ENCODE data around the gene DRAP1. TPM values are rescaled to one million over a fixed set of nuclear protein-coding genes. Genes with fewer than 3 reads are reported as not detected.
"Not testable (repeated sequence)": the region's sequence is repeated elsewhere in the genome, so short reads cannot be mapped to it uniquely, and the experiment has no call there.

The DRAP1 gene
- total RNA-seq, 1 experiment from 2014 or later: 179 TPM

DNA sequence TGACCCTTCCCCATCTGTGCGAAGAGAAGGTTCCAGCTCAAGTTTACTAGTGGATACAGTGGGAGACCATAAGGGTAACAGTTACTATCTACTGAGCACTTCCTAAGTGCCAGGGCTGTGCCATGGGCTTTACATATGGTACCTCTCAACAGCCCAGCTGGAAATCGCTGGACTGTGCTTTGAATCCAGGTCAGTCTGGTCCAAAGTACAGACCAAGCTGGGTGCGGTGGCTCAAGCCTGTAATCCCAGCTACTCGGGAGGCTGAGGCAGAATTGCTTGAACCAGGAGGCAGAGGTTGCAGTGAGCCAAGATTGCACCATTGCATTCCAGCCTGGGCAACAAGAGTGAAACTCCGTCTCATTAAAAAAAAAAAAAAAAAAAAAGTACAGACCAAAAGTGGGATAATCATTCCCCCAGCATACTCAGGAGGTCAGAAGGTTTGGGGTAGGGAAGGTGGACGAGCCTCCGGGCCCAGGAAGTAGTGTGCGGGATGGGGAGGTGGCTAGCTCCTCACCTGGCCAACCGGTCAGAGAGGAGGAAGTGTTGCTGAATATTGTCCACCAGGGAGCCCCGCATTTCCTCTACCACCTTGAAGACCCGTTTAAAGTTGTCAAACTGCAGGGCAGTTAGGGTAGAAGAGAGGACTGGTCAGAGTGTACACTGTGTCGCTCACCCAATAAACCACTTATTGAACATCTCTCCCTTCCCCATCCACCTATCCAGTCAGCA, 33.3 kb upstream of the DRAP1 start:
- in situ Hi-C loops (cut with HindIII; ENCODE audit: low sequenced_read_pairs): no loop called here
- no peak for DNase-seq (ENCODE audit: low spot score)

DNA sequence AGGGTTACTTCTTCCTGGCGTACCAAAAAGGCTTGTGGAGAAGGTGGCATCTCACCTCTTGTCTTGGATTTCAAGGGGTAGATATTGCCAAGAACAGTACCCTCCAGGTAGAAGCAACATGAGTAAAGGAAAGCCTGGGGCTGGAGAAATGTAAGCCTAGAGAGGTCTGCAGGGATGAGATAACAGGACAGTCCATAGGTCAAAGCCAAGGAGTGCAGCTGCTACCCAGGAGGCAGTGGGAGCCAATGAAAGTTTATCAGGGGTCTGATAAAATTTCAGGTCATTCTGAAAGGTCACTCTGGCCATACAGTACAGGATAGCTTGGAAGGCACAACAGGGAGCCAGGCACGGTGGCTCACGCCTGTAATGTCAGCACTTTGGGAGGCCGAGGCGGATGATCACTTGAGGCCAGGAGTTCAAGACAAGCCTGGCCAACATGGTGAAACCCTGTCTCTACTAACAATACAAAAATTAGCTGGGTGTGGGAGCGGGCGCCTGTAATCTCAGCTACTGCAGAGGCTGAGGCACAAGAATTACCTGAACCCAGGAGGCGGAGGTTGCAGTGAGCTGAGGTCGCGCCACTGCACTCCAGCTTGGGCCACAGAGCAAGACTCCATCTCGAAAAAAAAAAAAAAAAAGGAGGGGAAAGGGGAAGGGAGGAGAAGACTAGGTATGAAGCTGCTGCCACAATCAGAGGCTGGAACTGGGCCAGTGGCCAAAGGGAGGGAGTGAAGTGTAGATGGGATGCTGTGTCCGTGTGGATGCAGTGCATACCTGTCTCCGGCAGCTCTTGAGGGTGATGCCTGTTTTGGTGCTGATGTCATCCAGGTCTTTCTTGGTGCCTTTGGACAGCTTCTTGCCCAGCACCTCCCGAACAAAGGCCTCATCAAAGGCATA, 32.2 kb upstream of the DRAP1 start:
- in situ Hi-C loops (cut with HindIII; ENCODE audit: low sequenced_read_pairs): no loop called here

DNA sequence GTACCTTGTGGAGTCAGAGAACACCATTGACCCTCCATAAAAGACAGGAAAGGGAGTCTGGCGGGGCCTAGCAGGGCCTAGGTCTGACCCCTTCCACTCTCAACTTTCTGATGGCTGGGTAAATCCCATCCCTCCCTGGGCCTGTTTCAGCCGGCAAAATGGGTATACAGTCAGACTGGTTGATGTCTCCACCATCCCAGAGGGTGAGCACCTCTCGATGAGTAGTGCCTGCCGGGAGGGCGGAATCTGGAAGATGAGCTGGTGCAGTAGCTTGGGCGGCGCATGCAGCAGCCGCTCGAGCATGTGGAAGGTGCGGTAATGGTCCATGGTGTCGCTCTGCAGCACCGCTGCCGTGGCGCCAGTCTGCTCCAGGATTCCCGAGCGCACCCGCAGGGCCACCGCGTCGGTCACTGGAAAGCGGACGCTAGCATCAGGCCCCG, 31.5 kb upstream of the DRAP1 start:
- no peak for DNase-seq (ENCODE audit: low spot score)
- in situ Hi-C loops (cut with HindIII; ENCODE audit: low sequenced_read_pairs): no loop called here

More for the DNA sequence above, 32.2 kb upstream of the DRAP1 start:
- DNase-seq (ENCODE audit: low spot score): peak; percentile 37

DNA sequence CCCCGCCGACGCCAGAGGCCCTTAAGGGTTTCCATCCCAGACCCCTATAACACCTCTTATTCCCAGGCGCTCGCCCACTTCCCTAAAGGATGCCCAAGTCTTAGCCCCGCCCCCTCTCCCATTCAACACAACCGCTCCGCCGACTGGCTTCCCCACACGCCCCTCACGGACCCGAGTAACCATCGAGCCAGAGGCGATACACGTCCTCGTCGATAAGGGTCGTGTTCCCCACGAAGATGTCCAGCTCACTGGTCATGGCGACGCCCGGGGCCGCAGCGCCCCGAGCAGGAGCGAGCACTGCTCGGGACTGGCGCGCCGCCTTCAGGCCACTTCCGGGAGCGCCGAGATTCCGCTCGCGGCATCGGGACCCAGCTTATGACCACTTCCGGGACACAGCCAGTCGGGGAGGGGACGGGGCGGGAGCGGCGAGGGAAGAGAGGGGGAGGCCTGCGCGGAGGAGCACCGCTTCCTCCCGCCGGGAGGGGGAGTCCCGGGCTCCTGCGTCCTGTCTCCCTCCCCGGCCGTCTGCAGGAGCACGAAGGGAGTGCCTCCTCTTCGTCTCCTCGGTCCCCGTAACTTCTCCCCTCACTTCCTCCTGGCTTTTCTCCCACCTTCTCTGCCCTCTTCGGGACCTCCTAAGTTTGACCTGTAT, 30.9 kb upstream of the DRAP1 start, which contains the start of gene FIBP:
FIBP (minus strand) TSS at position 309 of the 652 bp plus-strand sequence; CDS start at position 256, 53 bp downstream.
- in situ Hi-C loops (cut with HindIII; ENCODE audit: low sequenced_read_pairs): no loop called here

DNA sequence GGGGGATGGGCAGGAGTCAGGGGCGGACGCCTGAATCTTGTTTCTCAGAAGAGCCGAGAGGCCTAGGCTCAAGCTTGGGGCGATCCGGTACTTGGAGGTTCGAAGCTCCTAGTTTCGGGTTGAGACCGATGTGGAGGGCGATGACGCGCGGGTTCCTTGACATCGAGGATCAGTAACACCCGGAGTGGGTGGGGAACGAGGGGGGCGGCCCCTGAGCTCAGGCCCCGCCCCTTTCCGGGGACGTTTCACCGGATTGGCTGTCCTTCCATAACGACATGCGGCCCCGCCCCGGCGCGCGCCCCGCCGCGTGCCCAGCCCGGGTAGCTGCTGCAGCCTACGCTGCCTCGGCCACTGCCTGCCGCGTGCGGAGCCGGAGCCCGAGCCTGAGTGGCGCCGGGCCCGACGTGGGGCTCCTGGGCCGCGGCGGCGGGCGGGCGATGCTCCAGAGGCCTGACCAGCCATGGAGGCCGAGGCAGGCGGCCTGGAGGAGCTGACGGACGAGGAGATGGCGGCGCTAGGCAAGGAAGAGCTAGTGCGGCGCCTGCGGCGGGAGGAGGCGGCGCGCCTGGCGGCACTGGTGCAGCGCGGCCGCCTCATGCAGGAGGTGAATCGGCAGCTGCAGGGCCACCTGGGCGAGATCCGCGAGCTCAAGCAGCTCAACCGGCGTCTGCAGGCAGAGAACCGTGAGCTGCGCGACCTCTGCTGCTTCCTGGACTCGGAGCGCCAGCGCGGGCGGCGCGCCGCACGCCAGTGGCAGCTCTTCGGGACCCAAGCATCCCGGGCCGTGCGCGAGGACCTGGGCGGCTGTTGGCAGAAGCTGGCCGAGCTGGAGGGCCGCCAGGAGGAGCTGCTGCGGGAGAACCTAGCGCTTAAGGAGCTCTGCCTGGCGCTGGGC, 28.7 kb upstream of the DRAP1 start, which contains the start of gene CCDC85B:
CCDC85B (plus strand) TSS at position 350 of the 895 bp plus-strand sequence; CDS start at position 461, 111 bp downstream.
- in situ Hi-C loops (cut with HindIII; ENCODE audit: low sequenced_read_pairs): no loop called here
- peak; percentile 98 for DNase-seq (ENCODE audit: low spot score)

More for the DNA sequence above, 30.9 kb upstream of the DRAP1 start, which contains the start of gene FIBP:
- DNase-seq (ENCODE audit: low spot score): peak; percentile 98

DNA sequence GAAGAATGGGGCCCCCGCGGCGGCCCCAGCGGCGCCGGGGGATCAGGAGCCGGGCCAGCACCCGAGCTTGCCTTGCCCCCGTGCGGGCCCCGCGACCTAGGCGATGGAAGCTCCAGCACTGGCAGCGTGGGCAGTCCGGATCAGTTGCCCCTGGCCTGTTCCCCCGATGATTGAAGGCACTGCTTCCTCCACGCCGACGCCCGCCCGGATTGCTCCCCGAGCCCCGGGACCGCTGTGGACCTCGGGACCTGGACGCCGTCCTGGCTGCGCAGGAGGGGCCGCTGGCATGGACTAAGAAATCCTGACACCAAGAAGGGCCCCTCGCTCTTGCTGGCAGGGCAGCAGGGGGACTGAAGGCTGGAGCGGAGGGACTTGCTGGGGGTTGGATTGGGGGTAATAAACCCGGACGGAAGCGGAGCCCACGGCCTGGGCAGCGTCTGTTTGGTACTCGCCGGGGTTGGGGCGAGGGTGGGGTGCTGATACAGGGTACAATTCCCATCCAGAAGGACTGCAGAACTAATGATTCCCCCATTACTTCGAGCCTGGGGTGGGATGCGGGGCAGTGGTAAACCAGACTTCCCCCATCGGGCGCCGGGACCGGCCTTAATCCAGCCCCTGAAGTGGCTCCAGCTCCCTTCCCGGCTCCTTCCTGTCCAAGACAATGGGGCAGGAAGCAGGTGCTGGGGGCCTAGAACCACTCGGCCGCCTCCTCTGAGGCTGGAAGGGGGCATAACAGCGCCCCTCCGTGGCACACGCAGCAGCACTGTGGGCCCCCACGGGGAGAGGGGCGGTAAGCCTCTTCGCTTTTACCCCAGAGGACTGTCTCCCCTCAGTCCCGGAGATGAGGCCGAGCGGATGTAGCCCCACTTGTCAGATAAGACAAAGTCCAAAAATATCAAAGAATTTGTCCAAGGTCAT, 27.7 kb upstream of the DRAP1 start:
- peak; percentile 32 for DNase-seq (ENCODE audit: low spot score)

DNA sequence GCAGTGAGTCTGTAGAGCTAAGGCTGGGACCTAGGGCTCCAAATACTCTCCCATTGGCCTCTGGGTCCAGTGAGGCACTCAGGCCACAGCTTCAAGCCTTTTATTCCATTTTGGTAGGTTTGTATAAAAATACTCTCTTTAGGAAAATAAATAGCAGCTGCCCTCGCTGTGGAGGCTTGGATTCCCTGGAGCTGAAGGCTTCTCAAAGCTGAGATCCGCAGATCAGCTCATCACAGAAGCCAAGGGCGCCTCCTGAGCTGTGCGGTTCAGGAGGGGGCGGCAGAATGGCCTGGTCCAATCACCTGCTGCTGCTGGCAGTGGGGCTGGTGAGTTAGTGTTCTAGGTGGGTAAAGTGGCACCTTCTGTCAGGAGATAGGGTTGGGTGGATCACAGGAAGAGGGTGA, 27.1 kb upstream of the DRAP1 start:
- in situ Hi-C loops (cut with HindIII; ENCODE audit: low sequenced_read_pairs): not testable (repeated sequence)
- peak; percentile 40 for DNase-seq (ENCODE audit: low spot score)

More for the DNA sequence above, 27.7 kb upstream of the DRAP1 start:
- in situ Hi-C loops (cut with HindIII; ENCODE audit: low sequenced_read_pairs): no loop called here

DNA sequence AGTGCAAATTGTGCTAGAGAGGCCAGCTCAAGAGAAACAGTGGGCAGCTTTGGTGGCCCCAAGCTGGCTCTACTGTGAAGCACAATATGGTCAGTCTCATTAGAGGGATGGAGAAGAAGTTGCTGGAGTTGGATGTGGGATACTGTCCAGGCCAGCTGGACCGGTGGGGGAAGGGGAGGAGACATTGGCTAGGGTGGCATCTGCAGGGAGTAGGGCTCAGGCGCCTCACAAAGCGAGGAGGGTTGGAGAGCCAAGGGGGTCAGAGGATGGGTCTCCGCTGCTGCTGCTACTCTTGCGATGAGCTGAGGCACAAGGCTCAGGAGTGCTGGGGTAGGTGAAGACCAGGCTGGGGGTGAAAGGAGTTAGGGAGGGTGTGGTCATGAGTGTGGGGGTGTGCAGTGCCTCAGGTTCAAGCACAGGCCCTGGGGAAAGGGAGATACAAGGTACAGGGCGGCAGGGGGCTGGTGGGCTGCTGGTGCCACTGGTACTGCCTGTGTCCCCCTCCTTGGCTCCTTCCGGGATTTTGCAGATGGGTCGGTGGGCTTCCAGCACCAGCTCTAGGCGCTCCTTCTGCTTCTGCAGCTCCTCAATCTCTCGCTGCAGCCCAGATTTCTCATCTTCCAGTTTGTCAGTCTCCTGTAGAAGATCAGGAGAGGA, 26.4 kb upstream of the DRAP1 start:
- peak; percentile 37 for DNase-seq (ENCODE audit: low spot score)
- in situ Hi-C loops (cut with HindIII; ENCODE audit: low sequenced_read_pairs): no loop called here

DNA sequence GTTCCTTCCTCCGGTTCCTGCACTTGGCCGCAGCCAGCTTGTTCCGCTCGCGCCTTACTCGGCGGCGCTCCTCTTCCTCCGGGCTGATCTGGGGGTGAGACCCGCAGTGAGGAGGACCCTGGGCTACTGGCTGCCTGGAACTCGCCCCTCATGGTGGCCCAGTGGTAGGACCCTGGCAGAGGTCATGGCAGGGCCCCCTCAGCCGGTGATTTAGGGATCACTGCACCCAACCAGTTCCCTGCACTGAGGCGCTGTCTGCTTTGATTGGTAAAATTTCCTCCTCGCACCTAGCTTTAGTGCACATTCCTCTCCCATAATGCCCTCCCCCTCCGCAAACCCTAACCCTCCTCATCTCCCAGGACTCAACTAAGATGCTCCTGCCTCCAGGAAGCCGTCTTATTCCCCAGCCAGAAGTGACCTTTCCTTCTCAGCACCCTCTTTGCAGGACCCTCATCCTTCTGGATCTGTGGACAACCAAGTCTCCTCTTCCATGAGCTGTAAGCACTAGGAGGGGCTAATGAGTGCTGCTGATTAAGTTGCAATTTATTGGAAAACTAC, 25.1 kb upstream of the DRAP1 start:
- no peak for DNase-seq (ENCODE audit: low spot score)
- in situ Hi-C loops (cut with HindIII; ENCODE audit: low sequenced_read_pairs): no loop called here

DNA sequence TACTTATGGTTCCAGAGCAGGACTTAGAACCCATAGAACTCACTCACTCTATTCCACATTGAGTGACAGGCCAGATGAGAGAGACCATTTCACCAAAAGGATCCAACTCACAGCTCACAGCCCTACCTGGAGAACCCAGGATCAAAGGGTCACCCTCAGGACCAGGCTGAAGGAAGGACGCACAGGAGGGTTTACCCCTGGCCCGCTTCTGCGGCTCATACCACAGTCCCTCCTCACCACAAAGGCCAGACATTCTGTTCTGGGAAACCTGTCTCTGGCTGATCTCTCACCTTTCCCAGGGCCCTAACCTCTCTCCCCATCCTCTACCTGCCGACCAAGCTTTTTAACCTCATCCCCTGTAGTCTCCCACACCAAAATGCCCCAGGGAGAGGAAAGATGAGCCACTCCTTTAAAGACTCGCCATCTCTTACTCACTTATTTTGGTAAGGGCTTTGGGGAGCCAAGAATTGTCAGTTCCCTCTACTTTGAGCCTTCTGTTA, 23.7 kb upstream of the DRAP1 start:
- no peak for DNase-seq (ENCODE audit: low spot score)
- in situ Hi-C loops (cut with HindIII; ENCODE audit: low sequenced_read_pairs): no loop called here

DNA sequence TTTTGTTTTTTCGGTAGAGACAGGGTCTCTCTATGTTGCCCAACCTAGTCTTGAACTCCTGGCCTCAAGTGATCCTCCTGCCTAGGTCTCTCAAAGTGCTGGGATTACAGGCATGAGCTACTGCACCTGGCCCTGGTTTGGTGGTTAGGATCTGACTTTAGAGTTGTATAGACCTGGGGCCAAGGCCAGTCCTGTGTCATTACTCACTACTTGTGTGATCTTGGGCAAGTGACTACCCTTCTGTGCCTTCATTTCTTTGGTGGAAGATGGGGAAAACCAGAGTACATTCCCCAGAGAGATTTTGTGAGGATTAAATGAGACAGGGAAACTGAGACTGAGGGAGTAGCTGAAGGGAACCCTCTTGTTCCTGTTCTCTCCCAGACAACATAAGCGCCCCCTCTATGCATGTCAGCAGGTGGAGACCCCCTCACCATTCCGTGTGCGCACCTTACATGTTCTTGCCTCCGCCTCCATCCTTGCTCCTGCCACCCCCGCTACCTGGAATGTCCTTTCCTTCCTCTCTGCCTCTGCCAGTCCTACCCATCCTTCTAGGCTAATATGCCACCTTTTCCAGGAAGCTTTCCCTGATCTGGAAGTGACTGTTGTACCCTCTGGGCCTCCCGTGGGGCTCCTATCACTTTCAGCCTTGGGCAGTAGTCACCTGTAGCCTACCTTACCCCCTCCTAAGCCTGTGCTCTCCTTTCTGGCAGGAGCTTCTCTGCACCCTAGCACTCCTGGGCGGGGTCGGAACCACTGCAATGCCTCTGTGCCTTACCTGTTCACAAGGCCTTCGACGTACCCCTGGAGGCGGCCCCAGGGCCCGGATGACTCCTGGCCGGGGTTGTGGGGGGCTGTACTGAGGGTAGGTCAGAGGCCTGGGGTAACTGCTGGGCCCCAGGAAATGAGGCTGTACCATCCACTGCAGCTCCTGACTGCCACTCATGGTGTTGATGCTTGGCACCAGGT, 22.9 kb upstream of the DRAP1 start:
- no peak for DNase-seq (ENCODE audit: low spot score)
- in situ Hi-C loops (cut with HindIII; ENCODE audit: low sequenced_read_pairs): no loop called here

DNA sequence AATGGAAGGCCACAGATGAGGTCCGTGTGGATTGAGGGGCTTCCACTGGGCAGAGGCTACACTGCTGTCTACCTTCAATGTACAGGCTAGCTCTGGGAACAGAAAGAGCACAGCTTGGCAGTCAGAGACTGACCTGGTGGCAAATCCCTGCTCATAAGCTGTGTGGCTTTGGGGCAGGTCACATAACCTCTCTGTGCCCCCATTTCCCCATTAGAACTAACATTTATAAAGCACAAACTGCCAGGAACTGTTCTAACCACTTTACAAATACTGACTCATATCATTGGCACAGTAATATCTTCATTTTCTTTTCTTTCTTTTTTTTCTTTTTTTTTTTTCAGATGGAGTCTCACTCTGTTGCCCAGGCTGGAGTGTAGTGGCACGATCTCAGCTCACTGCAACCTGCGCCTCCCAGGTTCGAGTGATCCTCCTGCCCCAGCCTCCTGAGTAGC, 22.2 kb upstream of the DRAP1 start:
- no peak for DNase-seq (ENCODE audit: low spot score)
- in situ Hi-C loops (cut with HindIII; ENCODE audit: low sequenced_read_pairs): no loop called here

DNA sequence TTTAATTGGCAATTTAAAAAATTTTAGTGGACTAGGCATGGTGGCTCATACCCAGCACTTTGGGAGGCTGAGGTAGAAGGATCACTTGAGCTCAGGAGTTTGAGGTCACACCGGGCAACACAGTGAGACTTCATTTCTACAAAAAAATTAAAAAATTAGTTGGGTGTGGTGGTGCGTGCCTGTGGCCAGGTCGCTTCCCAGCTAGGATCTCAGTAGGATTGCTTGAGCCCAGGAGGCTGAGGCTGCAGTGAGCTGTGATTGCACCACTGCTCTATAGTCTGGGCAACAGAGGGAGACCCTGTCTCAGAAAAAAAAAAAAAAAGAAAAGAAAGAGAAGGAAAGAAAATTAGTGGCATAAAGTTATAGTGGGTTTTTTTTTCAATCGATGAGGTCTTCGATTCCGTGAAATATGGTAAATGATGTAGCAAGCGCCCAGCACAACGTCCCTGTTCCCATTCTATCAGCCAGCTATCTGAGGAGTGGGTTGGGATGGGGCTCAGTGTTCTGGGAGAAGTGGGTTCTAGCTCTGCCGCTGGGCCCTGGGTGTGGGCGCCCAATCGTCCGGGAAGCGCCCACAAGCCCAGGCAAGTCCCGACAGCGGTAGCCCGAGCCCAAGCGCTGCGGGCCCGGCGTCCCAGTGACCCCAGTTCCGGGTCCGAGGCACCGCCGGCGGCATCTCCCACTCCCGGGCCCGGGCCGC, 20.4 kb upstream of the DRAP1 start:
- in situ Hi-C loops (cut with HindIII; ENCODE audit: low sequenced_read_pairs): no loop called here
- DNase-seq (ENCODE audit: low spot score): no peak

DNA sequence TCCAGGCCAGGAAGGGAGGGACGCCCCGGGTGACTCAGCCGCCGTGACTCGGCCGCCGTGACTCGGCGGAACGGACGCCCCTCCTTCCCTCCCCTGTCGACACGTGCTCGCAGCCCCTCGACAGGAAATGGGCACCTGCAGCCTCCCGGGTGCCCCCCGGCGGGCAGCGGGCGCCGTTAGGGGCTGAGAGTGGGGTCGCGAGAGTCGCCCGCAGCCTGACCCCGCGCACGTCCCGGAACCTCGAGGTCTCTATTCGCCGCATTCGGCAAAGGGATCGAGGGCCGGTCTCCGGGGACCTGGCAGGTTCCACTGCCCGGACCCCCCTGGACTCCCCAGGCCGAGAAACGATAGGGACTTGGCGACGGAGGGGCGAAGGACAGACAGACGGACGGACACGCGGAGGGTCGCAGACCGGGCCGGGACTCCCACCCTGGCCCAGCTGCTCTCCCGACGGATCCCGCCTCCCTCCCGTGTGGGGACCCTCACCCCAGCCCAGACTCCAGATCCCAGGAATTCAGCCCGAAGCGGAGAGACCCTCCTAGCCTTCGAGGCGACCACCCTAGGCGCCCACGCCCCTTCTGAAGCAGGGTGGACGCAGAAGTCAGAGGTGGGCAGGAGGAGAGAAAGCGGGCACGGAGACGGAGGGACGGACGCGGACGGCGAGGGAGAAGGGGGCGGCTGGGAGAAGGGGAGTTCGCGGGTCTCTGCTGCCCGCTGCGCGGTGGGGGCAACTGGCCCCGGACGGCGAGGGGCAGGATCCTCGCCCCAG, 19.7 kb upstream of the DRAP1 start:
- no peak for DNase-seq (ENCODE audit: low spot score)
- in situ Hi-C loops (cut with HindIII; ENCODE audit: low sequenced_read_pairs): no loop called here
